ENCODE data around the gene PRKCH.

The PRKCH gene

DNA sequence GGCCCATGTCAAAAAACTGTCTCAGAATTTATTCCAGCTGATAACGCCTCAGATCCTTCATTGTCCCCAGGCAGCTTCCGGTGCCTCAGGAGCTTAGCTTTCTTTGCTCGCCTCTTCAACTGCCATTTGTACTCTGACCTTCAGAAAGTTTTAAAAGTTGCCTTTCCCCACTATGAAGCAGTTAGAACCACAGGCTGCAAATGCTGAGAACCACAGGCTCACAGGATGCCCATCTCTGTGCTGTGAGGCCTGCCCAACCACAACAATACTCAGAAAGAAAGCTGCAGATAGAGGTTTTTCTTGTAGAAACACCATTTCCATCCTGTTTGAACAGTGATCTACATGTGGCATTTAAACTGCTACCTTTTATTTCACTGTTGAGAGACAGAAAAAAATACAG, 131.1 kb downstream of the PRKCH start:
- no peak overlapping the region for H3K27ac ChIP-seq
- TF ChIP-seq ZFX (IDR thresholded peaks at IDR 0.05; ENCODE audit: borderline replicate concordance), result no peak
- TF ChIP-seq, protein P1, sequence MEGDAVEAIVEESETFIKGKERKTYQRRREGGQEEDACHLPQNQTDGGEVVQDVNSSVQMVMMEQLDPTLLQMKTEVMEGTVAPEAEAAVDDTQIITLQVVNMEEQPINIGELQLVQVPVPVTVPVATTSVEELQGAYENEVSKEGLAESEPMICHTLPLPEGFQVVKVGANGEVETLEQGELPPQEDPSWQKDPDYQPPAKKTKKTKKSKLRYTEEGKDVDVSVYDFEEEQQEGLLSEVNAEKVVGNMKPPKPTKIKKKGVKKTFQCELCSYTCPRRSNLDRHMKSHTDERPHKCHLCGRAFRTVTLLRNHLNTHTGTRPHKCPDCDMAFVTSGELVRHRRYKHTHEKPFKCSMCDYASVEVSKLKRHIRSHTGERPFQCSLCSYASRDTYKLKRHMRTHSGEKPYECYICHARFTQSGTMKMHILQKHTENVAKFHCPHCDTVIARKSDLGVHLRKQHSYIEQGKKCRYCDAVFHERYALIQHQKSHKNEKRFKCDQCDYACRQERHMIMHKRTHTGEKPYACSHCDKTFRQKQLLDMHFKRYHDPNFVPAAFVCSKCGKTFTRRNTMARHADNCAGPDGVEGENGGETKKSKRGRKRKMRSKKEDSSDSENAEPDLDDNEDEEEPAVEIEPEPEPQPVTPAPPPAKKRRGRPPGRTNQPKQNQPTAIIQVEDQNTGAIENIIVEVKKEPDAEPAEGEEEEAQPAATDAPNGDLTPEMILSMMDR (IDR thresholded peaks at IDR 0.05), result no peak

DNA sequence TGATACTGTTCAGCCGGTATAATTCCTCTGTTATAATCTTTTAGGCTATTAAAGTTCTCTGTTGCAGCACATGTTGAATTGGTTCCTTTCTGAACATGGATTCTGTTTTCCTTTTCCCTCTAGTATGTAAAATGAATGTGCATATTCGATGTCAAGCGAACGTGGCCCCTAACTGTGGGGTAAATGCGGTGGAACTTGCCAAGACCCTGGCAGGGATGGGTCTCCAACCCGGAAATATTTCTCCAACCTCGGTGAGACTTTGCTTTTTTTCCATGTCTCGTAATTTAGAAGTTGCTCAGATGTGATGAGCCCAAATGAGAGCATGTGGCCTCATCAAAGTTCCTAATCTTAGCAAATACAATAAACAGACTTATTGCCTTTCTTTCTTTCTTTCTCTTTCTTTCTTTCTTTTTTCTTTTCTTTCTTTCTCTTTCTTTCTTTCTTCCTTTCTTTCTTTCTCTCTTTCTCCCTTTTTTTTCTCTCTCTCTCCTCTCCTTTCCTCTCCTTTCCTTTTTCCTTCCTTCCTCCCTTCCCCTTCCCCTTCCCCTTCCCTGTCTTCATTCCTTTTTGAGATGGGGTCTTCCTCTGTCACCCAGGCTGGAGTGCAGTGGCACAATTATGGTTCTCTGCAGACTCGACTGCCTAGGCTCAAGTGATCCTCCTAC, 131.9 kb downstream of the PRKCH start:
- TF ChIP-seq, protein P1 (IDR thresholded peaks at IDR 0.05), result no peak
- no peak overlapping the region for H3K27ac ChIP-seq

DNA sequence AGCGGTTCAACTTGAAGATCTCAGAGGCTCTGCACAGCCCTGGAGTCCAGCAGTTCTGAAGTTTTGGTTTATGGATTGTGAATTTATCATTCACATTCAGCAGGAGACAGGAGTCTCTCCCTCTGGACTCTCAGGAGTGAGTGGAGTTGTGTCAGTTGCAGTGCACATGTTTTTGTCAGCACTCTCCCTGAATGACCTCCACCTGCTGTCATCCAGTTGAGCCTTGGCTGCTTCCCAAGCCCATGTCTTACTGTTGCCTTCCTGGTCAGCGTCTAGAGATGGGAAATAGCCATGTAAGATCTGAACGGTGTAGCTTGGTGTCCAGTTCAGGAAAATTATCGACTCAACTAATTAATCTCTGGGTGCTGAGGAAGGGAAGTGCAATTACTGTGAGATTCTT, 133.2 kb downstream of the PRKCH start:
- TF ChIP-seq ZFX (IDR thresholded peaks at IDR 0.05; ENCODE audit: borderline replicate concordance), result no peak
- TF ChIP-seq, protein P1 (IDR thresholded peaks at IDR 0.05), result no peak
- H3K27ac ChIP-seq, result no peak overlapping the region

DNA sequence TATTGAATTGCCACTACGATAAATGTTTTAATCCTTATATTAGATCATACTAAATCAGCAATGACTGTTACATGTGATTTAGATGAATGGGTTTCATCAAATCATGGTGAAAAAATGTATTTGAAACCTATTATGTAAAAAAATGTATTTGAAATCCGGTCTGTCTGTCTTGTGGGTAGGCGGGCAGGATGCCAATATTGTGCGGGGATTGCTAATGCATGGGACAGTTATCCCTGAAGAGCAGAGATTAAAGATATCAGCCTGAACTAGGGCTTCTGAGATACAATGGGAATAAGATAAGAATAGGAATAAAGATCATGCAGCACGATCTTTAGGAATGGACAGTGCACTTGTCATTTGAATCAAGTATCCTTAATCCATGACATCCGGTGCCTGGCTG, 134.0 kb downstream of the PRKCH start:
- no peak overlapping the region for H3K27ac ChIP-seq
- TF ChIP-seq ZFX (IDR thresholded peaks at IDR 0.05; ENCODE audit: borderline replicate concordance), result no peak
- TF ChIP-seq, protein P1 (IDR thresholded peaks at IDR 0.05), result no peak

DNA sequence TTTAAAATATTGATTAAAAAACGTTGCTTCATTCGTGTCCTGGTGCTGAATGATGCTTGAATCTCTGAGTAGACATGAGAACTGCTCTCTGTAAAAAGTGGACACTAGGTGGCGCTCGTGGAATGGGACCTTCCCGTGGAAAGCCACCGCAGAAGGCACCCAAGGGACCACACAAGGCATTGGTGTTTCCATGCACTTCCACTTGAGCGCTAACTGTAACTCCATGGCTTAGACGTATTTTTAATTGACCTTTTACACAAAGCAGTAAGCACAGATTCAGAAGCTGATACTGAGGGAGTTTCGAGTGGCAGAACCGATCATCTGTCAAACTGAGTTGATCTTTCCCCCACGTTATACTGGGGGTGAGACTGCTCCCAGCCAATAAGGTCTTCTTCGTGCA, 135.3 kb downstream of the PRKCH start:
- H3K27ac ChIP-seq, result no peak overlapping the region
- no peak for TF ChIP-seq ZFX (IDR thresholded peaks at IDR 0.05; ENCODE audit: borderline replicate concordance)
- TF ChIP-seq, protein P1 (IDR thresholded peaks at IDR 0.05), result peak; percentile 95

DNA sequence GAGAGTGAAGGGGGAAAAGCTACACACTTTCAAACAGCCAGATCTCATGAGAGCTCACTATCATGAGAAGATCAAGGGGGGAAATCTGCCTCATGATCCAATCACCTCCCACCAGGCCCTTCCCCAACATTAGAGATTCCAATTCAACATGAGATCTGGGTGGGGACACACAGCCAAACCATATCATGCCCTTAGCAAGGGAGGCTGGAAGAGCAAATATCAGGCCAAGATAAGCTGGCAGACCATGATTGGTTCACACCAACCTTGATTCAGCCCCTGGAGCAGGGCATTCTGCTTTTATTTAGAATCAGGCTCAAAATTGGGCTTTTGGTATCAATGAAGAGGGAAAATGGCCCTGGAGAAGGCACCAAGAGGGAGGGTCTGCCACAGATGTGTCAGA, 137.4 kb downstream of the PRKCH start:
- no peak for TF ChIP-seq ZFX (IDR thresholded peaks at IDR 0.05; ENCODE audit: borderline replicate concordance)
- TF ChIP-seq, protein P1 (IDR thresholded peaks at IDR 0.05), result no peak
- no peak overlapping the region for H3K27ac ChIP-seq

DNA sequence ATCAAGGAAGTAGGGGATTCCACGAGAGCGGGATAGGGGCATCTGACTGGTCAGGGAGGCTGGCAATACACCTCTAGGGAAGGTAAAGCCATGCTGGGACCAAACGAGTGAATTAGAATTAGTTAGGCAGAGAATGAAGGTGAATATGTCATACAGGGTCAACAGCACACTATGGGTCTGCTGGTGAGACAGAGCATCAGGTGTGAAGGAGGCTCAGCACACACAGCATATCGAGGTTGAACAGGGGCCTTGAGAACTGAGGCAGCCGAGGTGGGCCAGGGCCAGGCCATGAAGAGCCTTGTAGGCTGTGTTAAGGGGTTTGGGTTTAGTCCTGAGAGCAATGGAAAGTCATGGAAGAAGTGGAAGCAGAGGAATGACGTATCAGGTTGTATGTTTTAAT, 137.8 kb downstream of the PRKCH start:
- no peak for TF ChIP-seq ZFX (IDR thresholded peaks at IDR 0.05; ENCODE audit: borderline replicate concordance)
- TF ChIP-seq, protein P1 (IDR thresholded peaks at IDR 0.05), result no peak
- H3K27ac ChIP-seq, result no peak overlapping the region

Data from 22Rv1 (cell line).